ENCODE results near the gene CNTN5.

The CNTN5 gene

GRCh38 chr11:100297516-100297915, 1276.8 kb downstream of the CNTN5 start:
- H2AK5ac ChIP-seq (ENCODE audit: low read length): no peak overlapping the region
- no peak overlapping the region for H3K9ac ChIP-seq (ENCODE audit: low read length)
- no peak overlapping the region for H3K18ac ChIP-seq (ENCODE audit: low read length)
- no CpG with 5 or more reads among the region's 5 CpGs for WGBS (ENCODE audit: extremely low coverage, insufficient coverage, insufficient read length)
- no peak overlapping the region for H2BK5ac ChIP-seq (ENCODE audit: low read depth, low read length, poor library complexity)
- H2BK120ac ChIP-seq (ENCODE audit: insufficient read depth, low read length, poor library complexity): no peak overlapping the region
- H4K91ac ChIP-seq (ENCODE audit: low read depth, low read length): no peak overlapping the region
- no peaks in the 10 kb centered on the region for H3K36me3 ChIP-seq (ENCODE audit: control insufficient read depth in 1 of 2, insufficient read depth in 2 of 2, low read length in 2 of 2)
- H3K9me3 ChIP-seq (ENCODE audit: insufficient read depth, low read depth, low read length): no peaks in the 10 kb centered on the region
- H3K27ac ChIP-seq (ENCODE audit: low read depth, low read length): no peak overlapping the region
- no peaks in the 10 kb centered on the region for H3K79me2 ChIP-seq (ENCODE audit: control insufficient read depth, insufficient read depth, low read length, poor library complexity)
- H3K4ac ChIP-seq (ENCODE audit: low read depth, low read length): no peak overlapping the region
- H4K8ac ChIP-seq (ENCODE audit: low read depth, low read length): no peak overlapping the region
- H3K27me3 ChIP-seq (ENCODE audit: insufficient read depth, low read length): no peaks in the 10 kb centered on the region
- no peaks in the 10 kb centered on the region for H3K4me1 ChIP-seq (ENCODE audit: control insufficient read depth in 1 of 2, insufficient read depth in 2 of 2, low read length in 2 of 2)
- no peak overlapping the region for H2BK12ac ChIP-seq (ENCODE audit: low read length)
- H3K4me2 ChIP-seq (ENCODE audit: low read length): no peak overlapping the region
- H3K14ac ChIP-seq (ENCODE audit: low read length): no peak overlapping the region
- no peaks in the 10 kb centered on the region for H3K79me1 ChIP-seq (ENCODE audit: low read length)
- H3K4me3 ChIP-seq (ENCODE audit: low read depth, low read length): no peak overlapping the region
- no peak overlapping the region for H2AFZ ChIP-seq (ENCODE audit: insufficient read depth, low read length, poor library complexity)
- no peak overlapping the region for H3K23ac ChIP-seq (ENCODE audit: low read length)
- H4K12ac ChIP-seq (ENCODE audit: low read depth, low read length): no peak overlapping the region
- DNase-seq: no peak

GRCh38 chr11:100302824-100303223, 1282.1 kb downstream of the CNTN5 start:
- no peak for DNase-seq
- H3K79me1 ChIP-seq (ENCODE audit: low read length): no peaks in the 10 kb centered on the region
- no CpG with 5 or more reads among the region's 3 CpGs for WGBS (ENCODE audit: extremely low coverage, insufficient coverage, insufficient read length)
- H2BK120ac ChIP-seq (ENCODE audit: insufficient read depth, low read length, poor library complexity): no peak overlapping the region
- no peak overlapping the region for H4K12ac ChIP-seq (ENCODE audit: low read depth, low read length)
- no peak overlapping the region for H3K14ac ChIP-seq (ENCODE audit: low read length)
- H3K4me1 ChIP-seq (ENCODE audit: control insufficient read depth in 1 of 2, insufficient read depth in 2 of 2, low read length in 2 of 2): no peaks in the 10 kb centered on the region
- no peak overlapping the region for H2BK5ac ChIP-seq (ENCODE audit: low read depth, low read length, poor library complexity)
- H3K23ac ChIP-seq (ENCODE audit: low read length): no peak overlapping the region
- H3K9ac ChIP-seq (ENCODE audit: low read length): no peak overlapping the region
- no peak overlapping the region for H3K4me3 ChIP-seq (ENCODE audit: low read depth, low read length)
- H3K4ac ChIP-seq (ENCODE audit: low read depth, low read length): no peak overlapping the region
- no peak overlapping the region for H4K91ac ChIP-seq (ENCODE audit: low read depth, low read length)
- H2BK12ac ChIP-seq (ENCODE audit: low read length): no peak overlapping the region
- no peak overlapping the region for H2AK5ac ChIP-seq (ENCODE audit: low read length)
- no peak overlapping the region for H2AFZ ChIP-seq (ENCODE audit: insufficient read depth, low read length, poor library complexity)
- H3K4me2 ChIP-seq (ENCODE audit: low read length): no peak overlapping the region
- no peak overlapping the region for H3K27ac ChIP-seq (ENCODE audit: low read depth, low read length)
- H3K36me3 ChIP-seq (ENCODE audit: control insufficient read depth in 1 of 2, insufficient read depth in 2 of 2, low read length in 2 of 2): no peaks in the 10 kb centered on the region
- H3K27me3 ChIP-seq (ENCODE audit: insufficient read depth, low read length): no peaks in the 10 kb centered on the region
- no peaks in the 10 kb centered on the region for H3K9me3 ChIP-seq (ENCODE audit: insufficient read depth, low read depth, low read length)
- no peak overlapping the region for H4K8ac ChIP-seq (ENCODE audit: low read depth, low read length)
- H3K79me2 ChIP-seq (ENCODE audit: control insufficient read depth, insufficient read depth, low read length, poor library complexity): no peaks in the 10 kb centered on the region
- no peak overlapping the region for H3K18ac ChIP-seq (ENCODE audit: low read length)

GRCh38 chr11:100303897-100304296, 1283.1 kb downstream of the CNTN5 start:
- H3K4me2 ChIP-seq (ENCODE audit: low read length): no peak overlapping the region
- no peak overlapping the region for H4K91ac ChIP-seq (ENCODE audit: low read depth, low read length)
- no peak overlapping the region for H2AFZ ChIP-seq (ENCODE audit: insufficient read depth, low read length, poor library complexity)
- no peak overlapping the region for H4K8ac ChIP-seq (ENCODE audit: low read depth, low read length)
- no peak overlapping the region for H3K18ac ChIP-seq (ENCODE audit: low read length)
- no peak overlapping the region for H3K4ac ChIP-seq (ENCODE audit: low read depth, low read length)
- no peaks in the 10 kb centered on the region for H3K9me3 ChIP-seq (ENCODE audit: insufficient read depth, low read depth, low read length)
- no peak overlapping the region for H3K27ac ChIP-seq (ENCODE audit: low read depth, low read length)
- H2BK120ac ChIP-seq (ENCODE audit: insufficient read depth, low read length, poor library complexity): no peak overlapping the region
- H3K27me3 ChIP-seq (ENCODE audit: insufficient read depth, low read length): no peaks in the 10 kb centered on the region
- no peak overlapping the region for H4K12ac ChIP-seq (ENCODE audit: low read depth, low read length)
- DNase-seq: no peak
- no peaks in the 10 kb centered on the region for H3K79me1 ChIP-seq (ENCODE audit: low read length)
- H2BK5ac ChIP-seq (ENCODE audit: low read depth, low read length, poor library complexity): no peak overlapping the region
- no peak overlapping the region for H2BK12ac ChIP-seq (ENCODE audit: low read length)
- H3K79me2 ChIP-seq (ENCODE audit: control insufficient read depth, insufficient read depth, low read length, poor library complexity): no peaks in the 10 kb centered on the region
- no CpG with 5 or more reads among the region's 3 CpGs for whole genome bisulfite sequencing (ENCODE audit: extremely low coverage, insufficient coverage, insufficient read length)
- no peak overlapping the region for H3K4me3 ChIP-seq (ENCODE audit: low read depth, low read length)
- H3K9ac ChIP-seq (ENCODE audit: low read length): no peak overlapping the region
- H3K14ac ChIP-seq (ENCODE audit: low read length): no peak overlapping the region
- no peaks in the 10 kb centered on the region for H3K36me3 ChIP-seq (ENCODE audit: control insufficient read depth in 1 of 2, insufficient read depth in 2 of 2, low read length in 2 of 2)
- no peaks in the 10 kb centered on the region for H3K4me1 ChIP-seq (ENCODE audit: control insufficient read depth in 1 of 2, insufficient read depth in 2 of 2, low read length in 2 of 2)
- H2AK5ac ChIP-seq (ENCODE audit: low read length): no peak overlapping the region
- no peak overlapping the region for H3K23ac ChIP-seq (ENCODE audit: low read length)

- no peaks in the 10 kb centered on the region for H3K79me1 ChIP-seq (ENCODE audit: low read length)
- H3K9ac ChIP-seq (ENCODE audit: low read length): no peak overlapping the region
- H2BK120ac ChIP-seq (ENCODE audit: insufficient read depth, low read length, poor library complexity): no peak overlapping the region
- no peak overlapping the region for H4K91ac ChIP-seq (ENCODE audit: low read depth, low read length)
- no peak overlapping the region for H3K18ac ChIP-seq (ENCODE audit: low read length)
- no peak overlapping the region for H4K8ac ChIP-seq (ENCODE audit: low read depth, low read length)
- H3K14ac ChIP-seq (ENCODE audit: low read length): no peak overlapping the region
- H3K36me3 ChIP-seq (ENCODE audit: control insufficient read depth in 1 of 2, insufficient read depth in 2 of 2, low read length in 2 of 2): no peaks in the 10 kb centered on the region
- no peaks in the 10 kb centered on the region for H3K9me3 ChIP-seq (ENCODE audit: insufficient read depth, low read depth, low read length)
- H2AK5ac ChIP-seq (ENCODE audit: low read length): no peak overlapping the region
- H2AFZ ChIP-seq (ENCODE audit: insufficient read depth, low read length, poor library complexity): no peak overlapping the region
- H3K79me2 ChIP-seq (ENCODE audit: control insufficient read depth, insufficient read depth, low read length, poor library complexity): no peaks in the 10 kb centered on the region
- no peak overlapping the region for H3K4ac ChIP-seq (ENCODE audit: low read depth, low read length)
- H3K27me3 ChIP-seq (ENCODE audit: insufficient read depth, low read length): no peaks in the 10 kb centered on the region
- H4K12ac ChIP-seq (ENCODE audit: low read depth, low read length): no peak overlapping the region
- no peak overlapping the region for H2BK12ac ChIP-seq (ENCODE audit: low read length)
- WGBS (ENCODE audit: extremely low coverage, insufficient coverage, insufficient read length): no CpG with 5 or more reads among the region's 2 CpGs
- no peak overlapping the region for H3K23ac ChIP-seq (ENCODE audit: low read length)
- no peak overlapping the region for H3K27ac ChIP-seq (ENCODE audit: low read depth, low read length)
- no peak for DNase-seq
- no peaks in the 10 kb centered on the region for H3K4me1 ChIP-seq (ENCODE audit: control insufficient read depth in 1 of 2, insufficient read depth in 2 of 2, low read length in 2 of 2)
- H2BK5ac ChIP-seq (ENCODE audit: low read depth, low read length, poor library complexity): no peak overlapping the region
- no peak overlapping the region for H3K4me2 ChIP-seq (ENCODE audit: low read length)
- no peak overlapping the region for H3K4me3 ChIP-seq (ENCODE audit: low read depth, low read length)
These were observed 1287.5 kb downstream of the CNTN5 start for GRCh38 chr11:100308202-100308601.
